AG20443 (cell line): ENCODE measurements around the gene SLC39A11.
"Not testable (repeated sequence)": the region's sequence is repeated elsewhere in the genome, so short reads cannot be mapped to it uniquely, and the experiment has no call there.

Experiments used
- DNase-seq: peaks from one replicate; pipeline ENCODE4 v3.0.0; 2012; ENCODE audit warnings: low spot score, mixed read lengths

The SLC39A11 gene, protein sequence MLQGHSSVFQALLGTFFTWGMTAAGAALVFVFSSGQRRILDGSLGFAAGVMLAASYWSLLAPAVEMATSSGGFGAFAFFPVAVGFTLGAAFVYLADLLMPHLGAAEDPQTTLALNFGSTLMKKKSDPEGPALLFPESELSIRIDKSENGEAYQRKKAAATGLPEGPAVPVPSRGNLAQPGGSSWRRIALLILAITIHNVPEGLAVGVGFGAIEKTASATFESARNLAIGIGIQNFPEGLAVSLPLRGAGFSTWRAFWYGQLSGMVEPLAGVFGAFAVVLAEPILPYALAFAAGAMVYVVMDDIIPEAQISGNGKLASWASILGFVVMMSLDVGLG

DNA sequence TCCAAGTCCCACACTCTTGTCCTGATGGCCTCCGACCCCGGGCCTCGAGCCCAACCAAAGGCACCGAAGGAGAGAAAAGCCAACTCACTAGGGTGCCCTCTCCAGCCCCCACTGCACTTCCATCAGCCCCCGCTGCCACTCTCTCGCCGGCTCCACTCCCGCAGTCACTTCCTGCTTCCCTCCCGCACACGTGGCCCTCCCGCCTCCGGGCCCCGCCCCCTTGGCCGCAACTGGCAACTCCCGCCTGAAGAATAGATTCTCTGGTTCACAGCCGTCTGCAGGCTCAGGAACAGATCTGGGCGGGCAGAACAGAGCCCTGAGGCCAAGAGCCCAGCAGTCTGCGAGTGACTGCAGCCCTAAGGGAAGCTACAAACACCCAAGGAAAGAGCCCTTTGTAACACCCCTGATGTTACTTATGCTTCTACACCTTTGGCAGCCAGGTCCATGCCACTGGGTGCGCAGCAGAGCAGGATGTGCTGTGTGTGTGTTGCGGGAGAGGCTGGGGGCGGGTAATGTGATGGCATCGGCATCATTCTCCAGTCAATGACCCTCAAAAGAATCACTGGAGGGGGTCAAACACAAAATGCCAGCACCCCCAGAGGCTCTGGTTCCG is at the start of gene SLC39A11:
SLC39A11 (minus strand) TSS at position 166 of the 613 bp plus-strand sequence. CDS start 3,924 bp downstream, outside the sequence.
- DNase-seq, result peak; percentile 98

DNA sequence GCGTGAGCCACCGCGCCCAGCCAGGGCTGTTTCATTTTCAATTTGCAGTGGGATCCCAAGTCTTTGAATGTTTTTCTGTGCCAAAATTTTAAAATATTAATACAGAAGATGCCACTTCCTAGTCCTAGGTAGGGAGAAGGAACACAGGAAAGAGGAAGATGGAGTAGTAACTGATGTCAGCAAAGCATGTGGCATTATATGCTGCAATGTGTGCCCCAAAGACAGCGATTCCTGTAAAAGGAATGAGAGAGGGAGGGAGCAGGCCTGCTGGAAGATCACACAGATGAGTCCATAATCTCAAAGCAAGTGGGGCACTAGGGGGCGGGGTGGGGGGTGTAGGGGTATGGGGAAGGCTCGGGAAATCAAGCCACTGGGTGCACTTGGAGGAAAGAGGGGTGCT is 48.9 kb upstream of the SLC39A11 start:
- DNase-seq, result no peak

DNA sequence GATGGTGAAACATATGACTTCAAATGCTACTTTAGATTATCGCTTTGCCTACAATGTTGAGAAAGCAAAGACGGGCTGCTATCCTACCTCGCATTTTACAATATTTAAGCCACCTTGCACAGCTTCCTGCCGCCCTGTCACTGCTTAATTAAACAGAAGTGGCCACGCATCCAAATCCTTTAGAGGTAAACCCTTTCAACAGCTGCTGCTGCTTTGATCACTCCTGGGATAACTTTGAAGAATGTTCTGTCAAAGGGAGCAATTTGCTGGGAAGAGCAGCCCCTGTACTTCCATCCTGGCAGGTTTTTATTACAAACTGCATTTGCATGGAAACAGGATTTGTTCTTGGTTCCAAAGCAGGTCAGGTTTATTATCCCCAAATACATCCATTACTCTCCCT is 48.1 kb upstream of the SLC39A11 start:
- no peak for DNase-seq

DNA sequence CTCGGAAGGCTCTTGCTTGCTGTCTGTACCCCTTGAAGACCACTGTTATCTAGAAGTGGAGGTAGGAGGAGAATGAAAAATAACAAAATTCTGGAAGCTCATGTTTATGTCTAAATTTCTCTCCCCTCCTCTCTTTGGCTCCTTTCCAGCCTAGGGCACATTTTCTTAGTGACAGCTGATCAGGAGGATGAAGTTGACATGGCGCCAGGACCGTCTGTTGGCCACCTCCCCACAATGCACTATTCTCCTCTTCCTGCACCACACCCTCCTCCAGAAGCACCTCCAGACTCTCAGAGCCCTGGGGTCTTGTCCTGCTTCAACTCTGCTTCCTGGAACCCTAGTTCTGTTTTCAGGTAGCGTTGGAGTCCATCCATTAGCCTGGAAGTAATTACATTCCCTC is 46.8 kb upstream of the SLC39A11 start:
- DNase-seq, result no peak

- no peak for DNase-seq
Measured at GRCh38 chr17:73138541-73139138, 46.2 kb upstream of the SLC39A11 start.

- DNase-seq, result no peak
Measured at GRCh38 chr17:73137376-73137775, 44.9 kb upstream of the SLC39A11 start.

DNA sequence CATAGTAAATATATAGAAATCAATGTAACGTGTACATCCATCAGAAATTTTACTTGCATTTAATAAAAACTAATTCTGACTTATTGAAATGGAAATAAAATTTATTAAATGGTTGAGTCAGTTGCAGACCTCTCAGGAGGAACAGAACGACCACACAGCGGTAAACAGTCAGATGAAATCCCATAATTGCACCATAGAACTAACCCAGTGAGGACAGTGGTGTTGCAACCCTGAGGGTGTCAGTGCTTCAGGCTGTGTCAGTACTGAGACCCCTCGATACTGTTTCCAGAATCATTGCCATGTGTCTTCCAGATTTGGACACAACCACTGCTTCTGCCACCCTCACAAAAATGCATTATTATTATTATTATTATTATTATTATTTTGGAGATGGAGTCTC is 43.3 kb upstream of the SLC39A11 start:
- DNase-seq, result no peak

DNA sequence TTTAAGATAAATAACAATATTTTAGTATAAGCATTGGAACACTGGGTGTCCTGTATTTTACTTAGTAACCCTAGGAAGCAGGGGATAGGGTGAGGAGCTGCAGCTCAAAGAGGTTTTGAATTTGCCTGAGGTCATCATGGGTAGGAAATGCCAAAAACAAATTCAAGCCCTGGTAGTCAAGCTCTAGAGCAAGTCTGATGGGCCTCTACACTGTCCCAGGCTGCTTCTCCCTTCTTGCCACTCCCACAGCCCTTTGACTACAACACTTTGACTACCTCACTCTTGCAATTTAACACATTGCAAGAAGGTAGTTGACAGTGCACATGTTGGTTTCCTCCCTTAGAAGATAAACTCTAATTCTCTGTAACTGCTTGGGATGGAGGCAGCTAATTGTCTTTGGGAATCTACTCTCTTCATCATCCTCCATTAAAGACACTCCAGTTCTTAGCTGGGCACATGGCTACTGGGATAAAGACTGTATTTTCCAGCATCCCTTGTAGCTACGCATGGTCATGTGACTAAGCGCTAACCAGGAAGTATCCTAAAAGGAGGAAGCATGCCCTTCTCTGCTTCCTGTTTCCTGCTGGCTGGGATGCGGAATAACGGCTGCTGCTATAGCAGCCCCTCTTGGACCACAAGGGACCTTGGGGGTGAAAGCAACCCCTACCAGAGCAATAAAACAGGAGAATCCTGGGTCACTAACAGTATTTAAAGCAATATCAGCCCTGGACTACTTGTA is 41.6 kb upstream of the SLC39A11 start:
- DNase-seq, result no peak

DNA sequence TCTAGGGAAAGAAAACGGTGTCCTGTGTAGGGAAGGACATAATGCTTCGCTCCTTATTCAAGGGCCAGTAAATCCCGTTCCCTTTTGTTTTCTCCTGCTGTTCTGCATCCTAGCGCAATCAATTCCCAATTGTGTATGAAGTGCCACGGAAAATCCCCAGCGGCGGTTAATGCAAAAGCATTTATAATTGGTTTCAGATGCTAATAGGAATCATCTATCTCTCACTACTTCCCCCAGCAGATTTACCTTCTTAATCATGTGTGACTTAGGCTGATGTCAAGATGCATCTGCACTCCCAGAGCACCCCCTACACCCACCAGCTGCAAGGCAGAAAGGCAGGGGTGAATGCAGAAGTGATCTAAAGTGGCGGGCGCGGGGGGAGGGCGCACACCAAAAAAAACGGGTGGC is 39.6 kb upstream of the SLC39A11 start:
- DNase-seq, result no peak

DNA sequence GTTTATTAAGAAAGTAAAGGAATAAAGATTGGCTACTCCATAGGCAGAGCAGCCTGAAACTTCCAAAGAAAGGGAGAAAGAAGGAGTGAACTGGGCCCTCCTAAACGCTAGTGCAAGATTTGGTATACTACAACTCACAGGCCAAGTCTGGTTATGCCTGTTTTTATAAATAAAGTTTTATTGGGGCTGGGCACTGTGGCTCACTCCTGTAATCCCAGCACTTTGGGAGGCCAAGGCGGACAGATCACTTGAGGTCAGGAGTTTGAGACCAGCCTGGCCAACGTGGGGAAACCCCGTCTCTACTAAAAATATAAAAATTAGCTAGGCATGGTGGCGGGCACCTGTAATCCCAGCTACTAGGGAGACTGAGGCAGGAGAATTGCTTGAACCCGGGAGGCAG is 39.0 kb upstream of the SLC39A11 start:
- DNase-seq, result not testable (repeated sequence)

GRCh38 chr17:73130977-73131376 is 38.5 kb upstream of the SLC39A11 start:
- no peak for DNase-seq

DNA sequence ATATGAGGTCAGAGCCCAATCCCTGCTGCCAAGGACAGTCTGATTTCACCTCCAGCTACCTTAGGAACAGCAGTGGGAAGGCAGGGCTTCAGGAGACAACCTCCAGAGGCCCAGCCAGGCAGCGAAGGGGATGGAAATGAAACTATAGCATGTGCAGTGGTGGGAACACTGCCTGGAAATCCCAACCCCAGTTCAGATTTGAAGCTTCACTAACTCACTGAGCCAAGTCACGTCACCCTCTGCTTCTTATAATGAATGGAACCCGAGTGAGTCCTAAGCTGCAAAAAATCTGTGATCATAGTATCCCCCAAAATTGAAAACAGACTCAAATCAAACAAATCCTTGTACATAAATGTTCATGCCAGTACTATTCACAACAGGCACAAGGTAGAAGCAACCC is 36.0 kb upstream of the SLC39A11 start:
- no peak for DNase-seq

DNA sequence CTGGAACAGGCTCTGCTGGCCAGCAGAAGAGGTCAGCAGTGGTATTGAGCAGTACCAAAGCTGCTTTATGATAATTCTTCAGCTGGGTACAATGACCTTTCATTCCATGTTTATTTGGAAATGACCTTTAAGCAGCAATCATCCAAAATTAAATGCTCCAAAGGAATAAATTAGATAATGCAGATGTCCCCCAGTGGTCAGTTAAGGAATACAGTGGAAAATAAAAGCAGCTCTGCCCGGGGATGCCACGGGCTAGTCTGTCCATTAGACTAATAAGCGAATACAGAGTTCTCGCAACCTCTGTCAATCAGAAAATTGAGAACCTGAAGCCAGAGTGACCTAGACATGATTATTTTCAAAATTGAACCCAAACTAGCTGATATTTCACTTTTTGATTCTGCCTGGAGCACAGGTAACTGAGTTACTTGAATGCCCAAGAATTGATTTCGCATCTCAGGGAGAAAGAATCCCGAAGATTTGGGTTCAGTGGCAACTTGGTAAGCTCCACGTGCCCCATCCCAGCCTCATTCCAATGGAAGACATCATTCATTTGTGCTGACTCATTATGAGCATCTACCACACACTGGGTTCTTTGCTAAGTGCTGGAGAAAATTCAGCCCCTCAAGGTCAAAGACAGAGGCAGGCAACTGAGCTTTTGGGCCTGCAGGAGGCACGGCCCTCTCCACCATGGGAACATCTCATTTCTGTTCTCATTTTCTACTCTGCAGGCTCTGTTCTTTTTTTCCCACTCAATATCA is 34.4 kb upstream of the SLC39A11 start:
- DNase-seq, result no peak

DNA sequence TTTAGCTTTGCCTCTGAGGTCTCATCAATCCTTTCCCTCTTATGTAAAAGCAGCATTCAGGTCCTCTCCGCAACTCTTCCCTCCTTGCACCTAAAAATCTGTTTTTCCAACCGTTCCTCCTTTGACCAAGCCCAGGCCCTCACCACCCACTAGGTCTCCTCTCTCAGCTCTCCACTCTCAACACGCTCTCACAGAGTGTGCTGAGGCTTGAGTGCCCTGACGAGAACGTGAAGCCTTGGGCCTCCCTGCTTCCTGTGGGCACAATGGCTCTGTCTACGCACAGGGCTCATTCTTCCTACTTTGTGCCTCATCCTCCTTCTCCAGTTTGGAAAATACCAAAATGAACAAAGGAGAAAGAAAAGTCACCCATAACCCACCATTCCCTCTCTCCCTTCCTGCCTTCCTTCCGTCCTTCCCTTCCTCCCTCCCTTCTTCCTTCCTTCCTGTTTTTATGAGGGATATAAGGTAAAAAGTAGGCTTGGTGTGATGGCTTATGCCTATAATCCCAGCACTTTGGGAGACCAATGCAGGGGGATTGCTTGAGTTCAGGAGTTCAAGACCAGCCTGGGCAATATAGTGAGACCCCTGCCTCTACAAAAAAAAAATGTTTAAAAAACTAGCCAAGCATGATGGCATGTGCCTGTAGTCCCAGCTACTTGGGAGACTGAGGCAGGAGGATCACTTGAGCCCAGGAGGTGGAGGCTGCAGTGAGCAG is 31.3 kb upstream of the SLC39A11 start:
- no peak for DNase-seq

GRCh38 chr17:73122953-73123605 is 30.6 kb upstream of the SLC39A11 start:
- no peak for DNase-seq

DNA sequence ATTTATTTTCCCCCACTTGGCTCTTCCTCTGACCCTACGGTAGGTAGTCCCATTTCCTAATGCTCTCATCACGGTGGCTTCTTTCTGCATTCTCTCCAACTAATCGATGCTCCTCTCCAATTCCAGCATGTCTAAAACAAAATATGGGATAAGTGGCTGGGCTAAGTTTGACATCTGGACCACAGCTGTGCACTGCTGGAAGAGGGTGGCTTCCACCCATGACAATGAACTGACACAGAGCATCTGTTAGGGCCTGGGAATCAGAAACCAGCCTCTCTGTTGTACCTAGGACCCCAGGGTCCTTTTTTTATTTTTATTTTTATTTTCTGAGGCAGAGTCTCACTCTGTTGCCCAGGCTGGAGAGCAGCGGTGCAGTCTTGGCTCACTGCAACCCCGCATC is 29.0 kb upstream of the SLC39A11 start:
- no peak for DNase-seq

- no peak for DNase-seq
Measured at GRCh38 chr17:73119631-73120030, 27.1 kb upstream of the SLC39A11 start.

- DNase-seq, result no peak
Measured at GRCh38 chr17:73118951-73119391, 26.5 kb upstream of the SLC39A11 start.

DNA sequence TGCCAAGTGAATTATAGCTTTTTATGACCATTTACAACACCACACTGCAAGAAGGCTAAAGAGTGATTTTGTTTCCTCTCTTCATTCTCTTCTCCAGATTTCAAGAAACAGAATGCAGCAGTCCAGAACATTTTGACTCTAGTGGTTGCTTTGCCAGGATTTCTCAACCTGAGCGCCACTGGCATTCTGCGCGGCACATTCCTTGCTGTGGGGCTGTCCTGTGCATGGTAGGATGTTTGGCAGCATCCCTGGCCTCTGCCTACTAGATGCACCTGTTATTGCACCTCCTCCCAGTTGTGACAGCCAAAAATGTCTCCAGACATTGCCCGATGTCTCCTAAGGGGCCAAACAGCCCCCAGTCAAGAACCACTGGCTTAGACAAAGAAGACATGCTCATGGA is 25.7 kb upstream of the SLC39A11 start:
- DNase-seq, result no peak

DNA sequence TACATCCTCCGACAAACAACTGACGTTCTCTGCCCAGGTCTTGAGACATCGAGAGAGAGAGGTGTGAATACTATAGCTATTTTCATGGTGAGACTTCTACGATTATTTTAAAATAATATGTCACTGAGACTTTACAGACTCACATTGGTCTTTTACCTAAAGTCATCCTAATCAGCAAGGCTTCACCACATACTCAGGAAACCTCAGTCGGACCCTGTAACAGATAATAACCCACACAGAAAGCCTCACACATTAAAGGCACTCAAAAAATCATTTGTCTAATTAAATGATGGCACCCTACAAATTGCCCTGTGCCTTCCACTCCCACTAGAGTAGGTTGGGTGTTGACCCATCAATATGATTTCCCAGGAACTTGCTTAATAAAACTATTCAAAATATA is 19.8 kb upstream of the SLC39A11 start:
- no peak for DNase-seq

DNA sequence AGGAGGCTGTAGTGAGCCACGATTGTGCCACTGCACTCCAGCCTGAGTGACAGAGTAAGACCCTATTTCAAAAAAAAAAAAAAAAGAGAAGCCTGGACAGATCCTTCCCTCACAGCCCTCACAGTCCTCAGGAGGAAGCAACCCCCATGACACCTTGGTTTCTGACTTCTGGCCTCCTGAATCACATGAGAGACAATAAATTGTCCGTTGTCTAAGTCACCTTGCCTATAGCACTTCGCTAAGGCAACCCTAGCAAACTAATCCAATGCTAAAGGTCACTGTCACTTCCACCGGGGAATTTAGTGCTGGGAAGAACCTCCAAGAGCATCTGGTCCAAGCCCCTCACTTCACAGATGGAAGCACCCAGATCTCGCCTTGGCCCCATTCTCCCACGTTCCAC is 18.9 kb upstream of the SLC39A11 start:
- no peak for DNase-seq
